Activated CD4-positive, alpha-beta T cell treated with anti-CD3 and anti-CD28 coated beads, Interleukin-10, Interleukin-2, amounts not matched to agents 100 ng/mL and 50 ng/mL, durations not matched to agents 16 hours and 8 hours (primary cell): ENCODE measurements around the gene FRMD1.

Experiments
- DNase-seq: peaks from one replicate; pipeline ENCODE4 v3.0.0-alpha.2; 2020

FRMD1 gene

GRCh38 chr6:168021581-168021980 is 57.4 kb downstream of the FRMD1 start:
- no peak for DNase-seq

GRCh38 chr6:168020242-168020641 is 58.8 kb downstream of the FRMD1 start:
- no peak for DNase-seq

- DNase-seq, result no peak
These were observed 60.3 kb downstream of the FRMD1 start for GRCh38 chr6:168018664-168019063.

GRCh38 chr6:168017629-168018028 is 61.4 kb downstream of the FRMD1 start:
- no peak for DNase-seq

GRCh38 chr6:168016721-168017525 is 62.1 kb downstream of the FRMD1 start:
- DNase-seq, result no peak

GRCh38 chr6:168016176-168016620 is 62.8 kb downstream of the FRMD1 start:
- DNase-seq, result no peak

- DNase-seq, result no peak
These were observed 63.4 kb downstream of the FRMD1 start for GRCh38 chr6:168015482-168016175.

GRCh38 chr6:168015009-168015408 is 64.0 kb downstream of the FRMD1 start:
- DNase-seq, result no peak

GRCh38 chr6:168014428-168014827 is 64.6 kb downstream of the FRMD1 start:
- no peak for DNase-seq

- no peak for DNase-seq
These were observed 65.6 kb downstream of the FRMD1 start for GRCh38 chr6:168013250-168013915.

GRCh38 chr6:168012431-168013249 is 66.4 kb downstream of the FRMD1 start:
- no peak for DNase-seq

GRCh38 chr6:168011291-168011690 is 67.7 kb downstream of the FRMD1 start:
- DNase-seq, result no peak

- no peak for DNase-seq
These were observed 69.7 kb downstream of the FRMD1 start for GRCh38 chr6:168009331-168009730.

- no peak for DNase-seq
These were observed 71.2 kb downstream of the FRMD1 start for GRCh38 chr6:168007592-168008338.

GRCh38 chr6:168005796-168006195 is 73.2 kb downstream of the FRMD1 start:
- DNase-seq, result no peak

GRCh38 chr6:168004945-168005344 is 74.1 kb downstream of the FRMD1 start:
- no peak for DNase-seq

GRCh38 chr6:168004023-168004422 is 75.0 kb downstream of the FRMD1 start:
- no peak for DNase-seq
